Ramos (cell line): ENCODE data around the gene PRIMPOL.
"Not testable (repeated sequence)": the region's sequence is repeated elsewhere in the genome, so short reads cannot be mapped to it uniquely, and the experiment has no call there.

Experiments used
- in situ Hi-C: fragments of 300-500 bp; cut with MboI; formaldehyde crosslinking; loops from one replicate; pipeline ENCODE4 v1.14.3; 2022; ENCODE audit warnings: low sequenced_read_pairs; ENCODE audit not compliant: unreplicated experiment

PRIMPOL gene

GRCh38 chr4:184636144-184636543, 13.4 kb upstream of the PRIMPOL start:
- in situ Hi-C loops: no loop called here

DNA sequence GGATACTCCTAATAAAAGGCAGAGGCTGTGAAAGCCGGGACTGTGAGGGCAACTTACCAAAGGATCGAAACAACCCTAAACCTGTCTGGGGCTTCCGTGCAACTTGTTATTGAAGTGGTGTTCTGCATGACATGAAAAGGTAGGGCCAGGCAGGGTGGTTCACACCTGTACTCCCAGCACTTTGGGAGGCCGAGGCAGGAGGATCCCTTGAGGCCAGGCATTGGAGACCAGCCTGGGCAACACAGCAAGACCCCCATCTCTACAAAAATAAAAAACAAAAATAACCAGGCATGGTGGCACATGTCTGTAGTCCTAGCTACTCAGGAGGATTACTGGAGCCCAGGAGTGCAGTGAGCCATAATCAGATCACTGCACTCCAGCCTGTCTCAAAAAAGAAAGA, 12.6 kb upstream of the PRIMPOL start:
- in situ Hi-C loops: no loop called here

GRCh38 chr4:184641022-184641421, 8.5 kb upstream of the PRIMPOL start:
- in situ Hi-C loops: no loop called here

DNA sequence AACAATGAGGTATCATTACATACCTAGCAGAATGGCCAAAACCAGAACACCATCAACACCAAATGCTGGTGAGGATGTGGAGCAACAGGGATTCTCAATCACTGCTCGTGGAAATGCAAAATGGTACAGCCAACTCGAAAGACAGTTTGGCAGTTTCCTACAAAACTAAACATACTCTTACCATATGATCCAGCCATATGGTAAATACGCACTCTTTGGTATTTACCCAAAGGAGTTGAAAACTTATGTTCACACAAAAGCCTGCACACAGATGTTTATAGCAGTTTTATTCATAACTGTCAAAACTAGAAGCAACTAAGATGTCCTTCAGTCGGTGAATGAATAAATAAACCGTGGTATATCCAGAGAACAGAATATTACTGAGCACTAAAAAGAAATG, 8.1 kb upstream of the PRIMPOL start:
- in situ Hi-C loops: no loop called here

GRCh38 chr4:184643731-184644130, 5.8 kb upstream of the PRIMPOL start:
- in situ Hi-C loops: no loop called here

- in situ Hi-C loops: no loop called here
These were observed 4.8 kb upstream of the PRIMPOL start for GRCh38 chr4:184644553-184645307.

GRCh38 chr4:184645904-184646610, 3.5 kb upstream of the PRIMPOL start:
- in situ Hi-C loops: no loop called here

DNA sequence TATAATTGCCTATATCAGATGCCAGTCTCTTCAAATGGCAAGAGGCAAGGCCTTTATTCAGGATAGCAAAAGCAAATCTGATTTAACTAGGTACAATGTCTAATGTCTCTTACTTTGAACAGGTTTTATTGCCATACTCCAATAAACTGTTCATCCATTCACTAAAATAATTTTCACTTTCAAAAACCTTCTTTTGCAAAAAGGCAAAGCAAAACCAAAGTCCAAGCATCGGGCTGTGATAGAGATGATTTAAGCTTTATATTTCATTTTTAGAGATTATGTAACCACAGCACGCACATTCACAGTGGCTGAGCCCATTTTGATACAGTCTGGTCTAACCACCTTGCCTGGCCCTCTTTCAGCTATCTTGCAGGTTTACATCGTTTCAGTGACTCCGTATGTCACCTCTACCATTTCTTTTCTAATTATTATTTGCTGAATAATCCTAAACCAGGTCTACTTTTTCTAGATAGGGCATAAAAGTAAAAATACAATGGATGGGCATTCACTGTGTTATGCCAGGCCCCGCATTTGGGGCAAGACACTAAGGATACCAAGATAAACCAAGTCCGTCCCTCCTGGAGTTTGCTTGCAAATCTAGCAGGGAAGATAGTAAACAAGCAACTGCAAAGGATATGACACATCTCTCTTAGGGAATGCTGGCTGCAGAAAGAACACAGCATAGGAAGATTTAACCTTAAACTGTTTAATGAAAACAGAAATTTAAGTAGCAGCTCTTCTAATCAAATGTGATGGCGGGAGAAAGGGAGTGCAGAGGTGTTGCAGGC, 2.1 kb upstream of the PRIMPOL start:
- in situ Hi-C loops: no loop called here

DNA sequence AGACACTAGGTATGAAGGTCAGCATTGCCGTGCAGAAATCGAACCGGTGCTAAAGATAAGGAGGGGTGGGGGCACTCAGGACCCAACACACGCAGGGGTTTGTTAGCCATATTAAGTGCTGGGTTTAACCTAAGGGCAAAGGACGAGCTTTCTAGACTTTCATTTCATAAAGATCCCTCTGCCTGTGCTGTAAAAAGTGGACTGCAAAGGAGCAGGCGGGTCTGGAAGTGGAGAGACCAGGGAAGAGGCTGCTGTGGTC, 1.6 kb upstream of the PRIMPOL start:
- in situ Hi-C loops: no loop called here

- in situ Hi-C loops: no loop called here
These were observed 1.1 kb upstream of the PRIMPOL start for GRCh38 chr4:184648313-184649025.

DNA sequence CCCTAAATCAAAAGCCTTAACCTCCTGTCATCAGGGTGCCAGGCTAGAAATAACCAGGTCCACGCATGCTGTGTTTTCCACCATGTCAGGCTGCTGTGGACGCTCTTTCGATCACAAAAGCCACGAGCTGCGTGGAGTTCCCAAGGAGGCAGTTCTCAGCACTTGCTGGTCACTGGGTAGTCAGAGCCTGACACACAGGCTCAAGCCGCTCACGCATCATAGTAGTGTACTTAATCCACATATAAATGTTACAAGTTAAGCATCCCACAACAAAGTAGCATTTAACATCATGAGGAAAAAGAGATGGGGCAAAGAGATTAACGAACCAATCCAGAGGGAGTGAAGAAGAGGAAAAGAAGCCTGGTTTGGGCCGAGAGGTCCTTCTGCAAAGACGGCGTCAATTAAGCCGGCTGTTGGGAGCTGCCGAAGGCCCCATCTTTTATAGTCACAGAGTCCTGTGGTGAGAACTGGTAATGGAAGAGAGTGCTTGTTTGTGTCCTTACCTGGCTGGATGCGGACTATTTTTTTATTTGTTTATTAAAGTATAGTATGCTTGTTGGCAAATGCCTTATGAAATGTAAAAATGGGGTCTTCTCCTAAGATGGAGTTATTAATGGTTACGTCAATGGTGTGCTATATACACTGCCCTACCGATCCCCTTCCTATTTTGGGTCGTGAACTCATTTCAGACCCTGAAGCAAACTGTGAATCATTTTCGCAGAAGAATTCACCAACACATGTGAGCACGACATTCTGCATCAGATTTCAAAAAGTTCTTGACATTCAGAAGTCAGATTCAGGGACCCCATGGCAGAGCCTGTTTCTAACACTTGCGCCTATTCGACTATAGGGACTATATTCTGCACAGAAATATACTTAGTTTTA, 675 bp downstream of the PRIMPOL start:
- in situ Hi-C loops: loop anchor here (5.0 kb wide), 1 partner anchor 72 kb away; no protein-coding TSS in a partner anchor

DNA sequence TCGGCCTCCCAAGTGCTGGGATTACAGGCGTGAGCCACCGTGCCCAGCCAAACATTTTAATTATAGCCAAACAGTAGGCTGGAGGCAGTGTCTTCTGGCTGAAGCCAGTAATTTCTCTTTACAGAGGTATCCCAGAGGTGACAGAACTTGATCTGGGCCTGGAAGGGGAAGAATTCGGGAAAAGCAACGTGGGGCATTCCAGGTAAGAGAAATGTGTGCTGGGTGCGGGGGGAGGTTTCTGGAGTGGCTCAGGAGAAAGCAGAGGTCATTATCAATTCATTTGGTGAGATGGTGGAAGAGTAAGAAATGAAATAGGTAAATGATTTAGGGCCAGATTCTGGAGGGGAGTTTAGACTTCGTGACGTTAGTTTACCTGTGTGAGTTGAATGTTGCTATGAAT, 2.4 kb downstream of the PRIMPOL start:
- in situ Hi-C loops: loop anchor here (5.0 kb wide), 1 partner anchor 70 kb away; no protein-coding TSS in a partner anchor

DNA sequence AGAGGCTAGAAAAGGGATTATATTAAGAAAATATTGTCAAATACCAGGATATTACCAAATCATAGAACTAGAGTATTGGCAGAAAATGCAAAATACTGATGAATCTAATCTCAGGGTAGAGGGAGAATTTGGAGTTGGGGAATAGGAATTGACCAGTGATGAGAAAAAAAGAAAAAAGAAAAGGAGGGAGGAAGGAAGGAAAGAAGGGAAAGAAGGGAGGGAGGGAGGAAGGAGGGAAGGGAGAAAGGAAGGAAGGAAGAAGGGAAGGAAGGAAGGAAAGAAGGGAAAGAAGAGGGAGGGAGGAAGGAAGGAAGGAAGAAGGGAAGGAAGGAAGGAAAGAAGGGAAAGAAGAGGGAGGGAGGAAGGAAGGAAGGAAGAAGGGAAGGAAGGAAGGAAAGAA, 3.1 kb downstream of the PRIMPOL start:
- in situ Hi-C loops: loop anchor here (5.0 kb wide), 1 partner anchor 70 kb away; no protein-coding TSS in a partner anchor

- in situ Hi-C loops: loop anchor here (5.0 kb wide), 1 partner anchor 69 kb away; no protein-coding TSS in a partner anchor
These were observed 4.1 kb downstream of the PRIMPOL start for GRCh38 chr4:184653650-184654049.

- in situ Hi-C loops: no loop called here
These were observed 6.6 kb downstream of the PRIMPOL start for GRCh38 chr4:184655889-184656869.

GRCh38 chr4:184657144-184657543, 7.6 kb downstream of the PRIMPOL start:
- in situ Hi-C loops: no loop called here

DNA sequence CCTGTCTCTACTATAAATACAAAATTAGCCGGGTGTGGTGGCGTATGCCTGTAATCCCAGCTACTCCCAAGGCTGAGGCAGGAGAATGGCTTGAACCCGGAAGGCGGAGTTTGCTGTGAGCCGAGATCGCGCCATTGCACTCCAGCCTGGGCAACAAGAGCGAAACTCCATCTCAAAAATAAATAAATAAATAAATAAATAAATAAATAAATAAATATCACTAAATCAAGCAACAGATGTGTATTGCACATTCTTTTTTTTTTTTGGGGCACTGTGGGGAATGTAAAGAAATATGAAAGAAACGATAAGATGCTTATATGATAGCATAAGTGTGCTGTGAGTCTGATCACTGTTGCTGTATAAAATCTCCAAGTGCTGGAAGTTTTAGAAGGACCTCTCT, 8.3 kb downstream of the PRIMPOL start:
- in situ Hi-C loops: not testable (repeated sequence)

- in situ Hi-C loops: no loop called here
These were observed 11.4 kb downstream of the PRIMPOL start for GRCh38 chr4:184660978-184661377.
